Measurements from ENCODE around the gene SDC4. TPM values are rescaled to one million over a fixed set of nuclear protein-coding genes. Genes with fewer than 3 reads are reported as not detected.

The SDC4 gene
- total and polyA plus RNA-seq, 4 donors: 54.4 to 147 (median 83.6) TPM

GRCh38 chr20:45372646-45373352, 24.6 kb upstream of the SDC4 start:
- H3K9ac ChIP-seq (ENCODE audit: low read depth in 1 of 2, low read length in 2 of 2): no peak overlapping the region
- no peak for TF ChIP-seq TAF1 (conservative IDR thresholded peaks at IDR 0.05)
- TF ChIP-seq CTCF (IDR thresholded peaks at IDR 0.05; ENCODE audit: low read depth, low read length, missing input control): no peak
- no peak for TF ChIP-seq ZBTB33 (IDR thresholded peaks at IDR 0.05)
- no peak for TF ChIP-seq FOXA2 (IDR thresholded peaks at IDR 0.05)
- TF ChIP-seq HNF4A (conservative IDR thresholded peaks at IDR 0.05): no peak
- no peak for TF ChIP-seq GABPA (IDR thresholded peaks at IDR 0.05 in 1 of 2, conservative IDR thresholded peaks at IDR 0.05 in 1 of 2)
- no peak for TF ChIP-seq ATF3 (IDR thresholded peaks at IDR 0.05)
- no peak for TF ChIP-seq FOXA1 (IDR thresholded peaks at IDR 0.05)
- TF ChIP-seq REST (IDR thresholded peaks at IDR 0.05): no peak
- no peak for TF ChIP-seq SP1 (IDR thresholded peaks at IDR 0.05)
- TF ChIP-seq YY1 (IDR thresholded peaks at IDR 0.05): no peak
- TF ChIP-seq MAX (IDR thresholded peaks at IDR 0.05): no peak
- TF ChIP-seq RAD21 (IDR thresholded peaks at IDR 0.05): no peak
- TF ChIP-seq NR2F2 (IDR thresholded peaks at IDR 0.05): no peak
- no peak for TF ChIP-seq EGR1 (IDR thresholded peaks at IDR 0.05; ENCODE audit: low read depth in 2 of 2)
- no peak for DNase-seq (ENCODE audit: low spot score)
- H3K36me3 ChIP-seq (ENCODE audit: control insufficient read depth in 4 of 4, insufficient read depth in 3 of 4, low read depth in 1 of 4, low read length in 3 of 4): peaks cover 0 to 5% (median under 1%) of the 10 kb centered on the region in 4 donors
- H3K4me1 ChIP-seq (ENCODE audit: control insufficient read depth in 4 of 4, insufficient read depth in 4 of 4, low read length in 3 of 4): peaks cover 4 to 13% (median 8%) of the 10 kb centered on the region in 4 donors
- no peak overlapping the region for H3K27ac ChIP-seq (ENCODE audit: low read depth in 1 of 2, low read length in 2 of 2)
- H3K4me3 ChIP-seq (ENCODE audit: low read depth in 1 of 3, low read length in 3 of 3): peak overlapping the region in 2 of 3 donors; percentile 50 to 69
- no peaks in the 10 kb centered on the region for H3K9me3 ChIP-seq (ENCODE audit: control insufficient read depth in 4 of 4, low read length in 3 of 4)
- WGBS: 73% methylated on average over 30 of the region's 30 CpGs
- H3K27me3 ChIP-seq (ENCODE audit: control insufficient read depth in 4 of 4, insufficient read depth in 4 of 4, low read length in 3 of 4): no peaks in the 10 kb centered on the region
